Heart right ventricle (tissue), 16 donors: Measurements from ENCODE around the gene RIPOR2. TPM values are rescaled to one million over a fixed set of nuclear protein-coding genes. Genes with fewer than 3 reads are reported as not detected.
A peak's percentile ranks its signal among the peaks of the same experiment; 100 is the strongest.

Experiments used
- ATAC-seq, 8 donors: fragments of 200-7000 bp; cut with Tn5 transposase; one replicate each; pipeline ENCODE4 v1.9.1; 2020; ENCODE audit warnings: mild to moderate bottlenecking in 8 of 8, moderate library complexity in 8 of 8, moderate number of reproducible peaks in 1 of 8
- DNase-seq, 2 donors: peaks; one replicate each; pipeline ENCODE4 v3.0.0-alpha.2; 2020
- H3K27ac ChIP-seq, 10 donors: fragments of 200-600 bp; sonication (generic) in 2 of 10; one replicate each; pipeline versions ENCODE4 v1.5.0 to v1.8.0; 2020 to 2022; ENCODE audit warnings: mild to moderate bottlenecking in 3 of 10
- H3K27me3 ChIP-seq, 7 donors: fragments of 200-600 bp; one replicate each; pipeline ENCODE4 v1.8.0; 2021 to 2022; ENCODE audit warnings: mild to moderate bottlenecking in 2 of 7
- H3K36me3 ChIP-seq, 9 donors: fragments of 200-600 bp; sonication (generic) in 1 of 9; one replicate each; pipeline versions ENCODE4 v1.5.0 to v1.8.0; 2020 to 2022; ENCODE audit warnings: mild to moderate bottlenecking in 2 of 9
- H3K4me1 ChIP-seq, 9 donors: fragments of 200-600 bp; sonication (generic) in 1 of 9; one replicate each; pipeline versions ENCODE4 v1.5.0 to v1.8.0; 2020 to 2022; ENCODE audit warnings: mild to moderate bottlenecking in 4 of 9
- H3K4me3 ChIP-seq, 10 donors: fragments of 200-600 bp; sonication (generic) in 2 of 10; one replicate each; pipeline versions ENCODE4 v1.5.0 to v1.8.0; 2020 to 2022; ENCODE audit warnings: mild to moderate bottlenecking in 7 of 10, moderate library complexity in 2 of 10
- H3K9me3 ChIP-seq, 11 donors: fragments of 200-600 bp in 10 of 11; sonication (generic) in 2 of 11; one replicate each; pipeline versions ENCODE4 v1.5.0 to v1.8.0; 2013 to 2022; ENCODE audit warnings: mild to moderate bottlenecking in 2 of 11, control low read depth in 1 of 11, moderate library complexity in 1 of 11
- CTCF ChIP-seq, 9 donors: fragments of 200-600 bp; sonication (generic) in 2 of 9; IDR thresholded peaks; one replicate each; pipeline versions ENCODE4 v1.5.0 to v1.8.0; 2021 to 2022; ENCODE audit warnings: antibody characterized with exemption in 9 of 9, mild to moderate bottlenecking in 5 of 9, moderate library complexity in 1 of 9
- WGBS, 2 donors: extraction: QIAGEN DNeasy Blood & Tissue Kit; methylation state at CpG; one replicate each; pipeline ENCODE4 v1.1.7; 2013; ENCODE audit warnings: inconsistent platforms in 1 of 2; 5-methylcytosine and 5-hydroxymethylcytosine counted together
- intact Hi-C, 10 donors: fragments of 100-400 bp; cut with DNase I; formaldehyde crosslinking; loops; one replicate each; pipeline versions ENCODE4 v1.11.1 to v1.14.2; 2022
- polyA plus RNA-seq, 2 donors: library from polyadenylated mRNA; stranded (reverse); fragments of 200-250 nt; gene quantifications; one replicate each; pipeline ENCODE4 v1.2.3, GENCODE V29; 2013
- total RNA-seq, 10 donors: library from RNA; stranded (reverse); fragmentation: NEBNext Ultra II Directional in 3 of 10; extraction: Animal tissue kit (Norgen Biotek cat#: 25700) in 3 of 10; gene quantifications; one replicate each; pipeline versions ENCODE4 v1.2.1 to v1.2.4, GENCODE V29; 2021 to 2023
- donor health status: Arrhythmogenic right ventricular cardiomyopathy.
- donor health status: ischemic (EF 13 %, LVEDD 7.1; RV severe dilation, severe dysfunction).
- donor health status: healthy with polysubstance abuse.
- donor health status: DM: no; HTN: yes; CAD: no.
- donor health status: DM: no; HTN: no; CAD: no.
- donor health status: ischemic (EF 25% LVEDD 6.9; RV normal size, moderate dysfunction).
- donor health status: ischemic (EF 25% LVEDD 5.7; RV mildly dilated, moderate dysfunction).
- donor health status: healthy.
- donor health status: DM: yes; HTN: yes; CAD: no.
- donor health status: Ischemic cardiomyopathy.
- donor health status: ischemic (EF 35%, LVEDD 5.7; RV mildly dilated, moderate dysfunction).
- donor health status: nonischemic (EF 11% LVEDD 7.7; RV severe dilation, severe dysfunction).
- donor health status: DM: yes; HTN: yes; CAD: no.
- donor health status: PGD.
- donor health status: ischemic (EF 29% LVEDD 5.4; RV normal size, mild dysfunction).
- donor health status: nonischemic (EF 23%, LVEDD 6.1; RV moderate dilation, normal function).

RIPOR2 gene
- total and polyA plus RNA-seq, 12 donors = 1.2 to 14.5 (median 3.6) TPM

- Histone ChIP-seq H3K27ac (peak overlapping the region in 9 of 10 donors; percentile 63 to 82 (median 72)), H3K27me3 (no peaks in the 10 kb centered on the region)
- intact Hi-C loops = loop anchor here in 1 of 10 donors (5.0 kb wide), 1 partner anchor 54 kb away; no protein-coding TSS in a partner anchor
Measured at GRCh38 chr6:24910961-24911725, 24.6 kb downstream of the RIPOR2 start.

GRCh38 chr6:24910331-24910960 is 25.3 kb downstream of the RIPOR2 start:
- ATAC-seq (peak; percentile 15 to 76 (median 59)), DNase-seq (peak; percentile 20 to 26)
- 3 to 5% methylated on average over 33 of the region's 33 CpGs for WGBS, 2 donors
- Histone ChIP-seq H3K4me1 (peaks cover 0 to 68% (median 35%) of the 10 kb centered on the region in 9 donors), H3K27ac (peak overlapping the region in 9 of 10 donors; percentile 63 to 82 (median 72)), H3K36me3 (no peaks in the 10 kb centered on the region), H3K27me3 (no peaks in the 10 kb centered on the region), H3K9me3 (no peaks in the 10 kb centered on the region), H3K4me3 (peak overlapping the region; percentile 50 to 81 (median 70))
- intact Hi-C loops = loop anchor here in 1 of 10 donors (5.0 kb wide), 1 partner anchor 53 kb away; no protein-coding TSS in a partner anchor
- TF ChIP-seq CTCF (IDR thresholded peaks at IDR 0.05) = peak in 5 of 9 donors; percentile 23 to 52 (median 40)

More at GRCh38 chr6:24910961-24911725, 24.6 kb downstream of the RIPOR2 start:
- TF ChIP-seq CTCF (IDR thresholded peaks at IDR 0.05) = peak in 1 of 9 donors; percentile 11
- no peaks in the 10 kb centered on the region for H3K36me3 ChIP-seq
- WGBS, 2 donors = 1% methylated on average over 54 to 56 of the region's 56 CpGs
- peak; percentile 54 to 68 for DNase-seq
- peak; percentile 68 to 84 (median 77) for ATAC-seq
- H3K4me1 ChIP-seq = peaks cover 0 to 62% (median 35%) of the 10 kb centered on the region in 9 donors
- H3K9me3 ChIP-seq = no peaks in the 10 kb centered on the region
- peak overlapping the region; percentile 50 to 81 (median 70) for H3K4me3 ChIP-seq

- ATAC-seq (peak in 1 of 8 donors; percentile 16), DNase-seq (no peak)
- H3K9me3 ChIP-seq = no peaks in the 10 kb centered on the region
- H3K4me3 ChIP-seq = peak overlapping the region; percentile 50 to 81 (median 70)
- H3K27me3 ChIP-seq = no peaks in the 10 kb centered on the region
- TF ChIP-seq CTCF (IDR thresholded peaks at IDR 0.05) = no peak
- intact Hi-C loops = loop anchor here in 2 of 10 donors (5.0 kb wide), 1 partner anchor 52 kb away; no protein-coding TSS in a partner anchor
- 45 to 46% methylated on average over 20 of the region's 20 CpGs for WGBS, 2 donors
- H3K27ac ChIP-seq = peak overlapping the region; percentile 13 to 82 (median 67)
- no peaks in the 10 kb centered on the region for H3K36me3 ChIP-seq
- H3K4me1 ChIP-seq = peaks cover 0 to 68% (median 35%) of the 10 kb centered on the region in 9 donors
Measured at GRCh38 chr6:24909241-24910216, 26.2 kb downstream of the RIPOR2 start.
